OCI-LY3 (cell line): ENCODE measurements around the gene S1PR1.

ENCODE experiments used
- H2AFZ ChIP-seq: fragments of 200-600, 300-600 bp; shearing (Covaris generic); 2 replicates; pipeline ENCODE4 v1.6.0; 2014; ENCODE audit warnings: antibody characterized with exemption, low read depth, low read length
- H3K27ac ChIP-seq: fragments of 200-600, 300-600 bp; sonication (generic); 2 replicates; pipeline ENCODE4 v1.5.1; 2014; ENCODE audit warnings: mild to moderate bottlenecking, low read length, moderate library complexity, mixed read lengths
- H3K27me3 ChIP-seq: fragments of 200-600, 300-600 bp; sonication (generic); 2 replicates; pipeline ENCODE4 v1.6.1; 2014; ENCODE audit warnings: low read depth, low read length, mixed read lengths
- H3K36me3 ChIP-seq: fragments of 200-600, 300-600 bp; sonication (generic); replicated peaks from 2 replicates; pipeline ENCODE3; 2014; ENCODE audit warnings: low read depth, low read length, mixed read lengths
- H3K4me1 ChIP-seq: fragments of 300-600, 200-600 bp; sonication (generic); 2 replicates; pipeline ENCODE4 v1.6.1; 2014; ENCODE audit warnings: low read length, mixed read lengths
- H3K4me2 ChIP-seq: fragments of 200-600, 300-600 bp; sonication (generic); 2 replicates; pipeline ENCODE4 v1.6.1; 2014; ENCODE audit warnings: low read length, mixed read lengths
- H3K4me3 ChIP-seq: fragments of 300-600, 200-600 bp; sonication (generic); 2 replicates; pipeline ENCODE4 v1.5.1; 2014; ENCODE audit warnings: antibody characterized with exemption, mild to moderate bottlenecking, low read length, moderate library complexity
- H3K79me2 ChIP-seq: fragments of 300-600, 200-600 bp; shearing (Covaris generic); 2 replicates; pipeline ENCODE4 v1.6.1; 2014; ENCODE audit warnings: mild to moderate bottlenecking, low read length, mixed read lengths
- H3K9ac ChIP-seq: fragments of 300-600, 200-600 bp; shearing (Covaris generic); 2 replicates; pipeline ENCODE4 v1.6.0; 2014; ENCODE audit warnings: mild to moderate bottlenecking, low read length, moderate library complexity
- H3K9me3 ChIP-seq: fragments of 200-600, 300-600 bp; shearing (Covaris generic); 2 replicates; pipeline ENCODE4 v1.6.1; 2014; ENCODE audit warnings: low read length, mixed read lengths; ENCODE audit not compliant: insufficient read depth
- H4K20me1 ChIP-seq: fragments of 200-600, 300-600 bp; sonication (generic); 2 replicates; pipeline ENCODE4 v1.6.1; 2016; ENCODE audit warnings: low read length, mixed read lengths; ENCODE audit not compliant: insufficient read depth
- CTCF ChIP-seq: fragments of 200-600, 300-600 bp; sonication (generic); IDR thresholded peaks from 2 replicates; pipeline ENCODE4 v1.5.1; 2014; ENCODE audit warnings: antibody characterized with exemption, low read length, low read depth
- EZH2phosphoT487 ChIP-seq: fragments of 200-600 bp; shearing (Covaris generic); IDR thresholded peaks from 2 replicates; pipeline ENCODE4 v1.6.1; 2018; ENCODE audit warnings: antibody characterized with exemption, mixed run types, low read depth

Gene S1PR1

GRCh38 chr1:101283443-101283842 is 46.6 kb downstream of the S1PR1 start:
- no peak overlapping the region for H3K9ac ChIP-seq
- no peaks in the 10 kb centered on the region for H3K36me3 ChIP-seq
- H3K9me3 ChIP-seq = no peaks in the 10 kb centered on the region
- no peak overlapping the region for H3K4me2 ChIP-seq
- no peaks in the 10 kb centered on the region for H3K4me1 ChIP-seq
- peaks cover 26% of the 10 kb centered on the region for H3K27me3 ChIP-seq
- no peaks in the 10 kb centered on the region for H3K79me2 ChIP-seq
- H3K27ac ChIP-seq = no peak overlapping the region
- TF ChIP-seq CTCF (no peak), EZH2phosphoT487 (no peak)
- H3K4me3 ChIP-seq = no peak overlapping the region
- H2AFZ ChIP-seq = no peak overlapping the region
- no peaks in the 10 kb centered on the region for H4K20me1 ChIP-seq

GRCh38 chr1:101284021-101284420 is 47.2 kb downstream of the S1PR1 start:
- no peaks in the 10 kb centered on the region for H4K20me1 ChIP-seq
- no peak overlapping the region for H2AFZ ChIP-seq
- no peak for TF ChIP-seq EZH2phosphoT487
- no peak for TF ChIP-seq CTCF
- H3K27ac ChIP-seq = no peak overlapping the region
- H3K27me3 ChIP-seq = peaks cover 20% of the 10 kb centered on the region
- no peaks in the 10 kb centered on the region for H3K9me3 ChIP-seq
- no peaks in the 10 kb centered on the region for H3K4me1 ChIP-seq
- no peak overlapping the region for H3K4me3 ChIP-seq
- H3K4me2 ChIP-seq = no peak overlapping the region
- H3K9ac ChIP-seq = no peak overlapping the region
- no peaks in the 10 kb centered on the region for H3K36me3 ChIP-seq
- no peaks in the 10 kb centered on the region for H3K79me2 ChIP-seq

- Histone ChIP-seq H3K36me3 (no peaks in the 10 kb centered on the region), H3K27ac (no peak overlapping the region), H3K27me3 (peaks cover 14% of the 10 kb centered on the region; the same call in 1 of the 2 replicates), H3K79me2 (no peaks in the 10 kb centered on the region), H2AFZ (no peak overlapping the region), H3K4me1 (no peaks in the 10 kb centered on the region), H3K9ac (no peak overlapping the region), H3K4me3 (no peak overlapping the region), H4K20me1 (no peaks in the 10 kb centered on the region), H3K4me2 (no peak overlapping the region), H3K9me3 (no peaks in the 10 kb centered on the region)
- TF ChIP-seq EZH2phosphoT487 = no peak
- no peak for TF ChIP-seq CTCF
Observed at GRCh38 chr1:101284622-101285218, 47.9 kb downstream of the S1PR1 start.

GRCh38 chr1:101285922-101286570 is 49.2 kb downstream of the S1PR1 start:
- Histone ChIP-seq H3K9ac (no peak overlapping the region), H3K4me3 (no peak overlapping the region), H3K9me3 (no peaks in the 10 kb centered on the region), H3K36me3 (no peaks in the 10 kb centered on the region), H3K79me2 (no peaks in the 10 kb centered on the region), H3K4me1 (peaks cover 6% of the 10 kb centered on the region), H2AFZ (no peak overlapping the region), H3K27ac (no peak overlapping the region), H3K27me3 (peaks cover 16% of the 10 kb centered on the region), H4K20me1 (no peaks in the 10 kb centered on the region), H3K4me2 (no peak overlapping the region)
- no peak for TF ChIP-seq EZH2phosphoT487
- TF ChIP-seq CTCF = no peak
